Body of pancreas (tissue), 4 donors: ENCODE measurements around the gene TOR2A.

Experiments used
- POLR2A ChIP-seq, 3 donors: fragments of 450-650 bp; IDR thresholded peaks; one replicate each; pipeline ENCODE4 v1.6.1; 2016; ENCODE audit warnings: antibody characterized with exemption in 3 of 3, mild to moderate bottlenecking in 2 of 3
- TF ChIP-seq, protein P1 (sequence below), 7 experiments: fragments of 450-650 bp in 4 of 7; fragments of 200-600 bp in 3 of 7; sonication (generic) in 3 of 7; IDR thresholded peaks; one replicate each; pipeline ENCODE4 v1.5.1; 2016 to 2019; ENCODE audit warnings: antibody characterized with exemption in 7 of 7

- TF ChIP-seq, protein P1, sequence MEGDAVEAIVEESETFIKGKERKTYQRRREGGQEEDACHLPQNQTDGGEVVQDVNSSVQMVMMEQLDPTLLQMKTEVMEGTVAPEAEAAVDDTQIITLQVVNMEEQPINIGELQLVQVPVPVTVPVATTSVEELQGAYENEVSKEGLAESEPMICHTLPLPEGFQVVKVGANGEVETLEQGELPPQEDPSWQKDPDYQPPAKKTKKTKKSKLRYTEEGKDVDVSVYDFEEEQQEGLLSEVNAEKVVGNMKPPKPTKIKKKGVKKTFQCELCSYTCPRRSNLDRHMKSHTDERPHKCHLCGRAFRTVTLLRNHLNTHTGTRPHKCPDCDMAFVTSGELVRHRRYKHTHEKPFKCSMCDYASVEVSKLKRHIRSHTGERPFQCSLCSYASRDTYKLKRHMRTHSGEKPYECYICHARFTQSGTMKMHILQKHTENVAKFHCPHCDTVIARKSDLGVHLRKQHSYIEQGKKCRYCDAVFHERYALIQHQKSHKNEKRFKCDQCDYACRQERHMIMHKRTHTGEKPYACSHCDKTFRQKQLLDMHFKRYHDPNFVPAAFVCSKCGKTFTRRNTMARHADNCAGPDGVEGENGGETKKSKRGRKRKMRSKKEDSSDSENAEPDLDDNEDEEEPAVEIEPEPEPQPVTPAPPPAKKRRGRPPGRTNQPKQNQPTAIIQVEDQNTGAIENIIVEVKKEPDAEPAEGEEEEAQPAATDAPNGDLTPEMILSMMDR (IDR thresholded peaks at IDR 0.05): no peak
- TF ChIP-seq POLR2A (IDR thresholded peaks at IDR 0.05): no peak
These were observed 3.2 kb downstream of the TOR2A start for GRCh38 chr9:127731938-127732337.
